Cardiac fibroblast (primary cell): ENCODE results near the gene SMIM31.
A peak's percentile ranks its signal among the peaks of the same experiment; 100 is the strongest.

Experiments
- DNase-seq, 2 donors: peaks; one replicate each; pipeline versions ENCODE4 v3.0.0 to v3.0.0-alpha.2; 2010; ENCODE audit warnings: low read depth in 2 of 2
- H3K4me3 ChIP-seq, 2 donors: replicated peaks in 1 of 2; 1 replicate in 1 of 2; 2 replicates in 1 of 2; pipeline ENCODE4 v1.5.1; 2011; ENCODE audit warnings: low read depth in 2 of 2, low read length in 2 of 2, mild to moderate bottlenecking in 2 of 2, moderate library complexity in 1 of 2
- TF ChIP-seq, protein P1 (sequence below): IDR thresholded peaks from one replicate; pipeline ENCODE4 v1.5.1; 2011; ENCODE audit warnings: low read depth, mild to moderate bottlenecking, low read length, inconsistent platforms

SMIM31 gene

GRCh38 chr4:164779811-164780216, 25.9 kb downstream of the SMIM31 start:
- H3K4me3 ChIP-seq: no peak overlapping the region
- DNase-seq: peak; percentile 58 to 65
- TF ChIP-seq, protein P1, sequence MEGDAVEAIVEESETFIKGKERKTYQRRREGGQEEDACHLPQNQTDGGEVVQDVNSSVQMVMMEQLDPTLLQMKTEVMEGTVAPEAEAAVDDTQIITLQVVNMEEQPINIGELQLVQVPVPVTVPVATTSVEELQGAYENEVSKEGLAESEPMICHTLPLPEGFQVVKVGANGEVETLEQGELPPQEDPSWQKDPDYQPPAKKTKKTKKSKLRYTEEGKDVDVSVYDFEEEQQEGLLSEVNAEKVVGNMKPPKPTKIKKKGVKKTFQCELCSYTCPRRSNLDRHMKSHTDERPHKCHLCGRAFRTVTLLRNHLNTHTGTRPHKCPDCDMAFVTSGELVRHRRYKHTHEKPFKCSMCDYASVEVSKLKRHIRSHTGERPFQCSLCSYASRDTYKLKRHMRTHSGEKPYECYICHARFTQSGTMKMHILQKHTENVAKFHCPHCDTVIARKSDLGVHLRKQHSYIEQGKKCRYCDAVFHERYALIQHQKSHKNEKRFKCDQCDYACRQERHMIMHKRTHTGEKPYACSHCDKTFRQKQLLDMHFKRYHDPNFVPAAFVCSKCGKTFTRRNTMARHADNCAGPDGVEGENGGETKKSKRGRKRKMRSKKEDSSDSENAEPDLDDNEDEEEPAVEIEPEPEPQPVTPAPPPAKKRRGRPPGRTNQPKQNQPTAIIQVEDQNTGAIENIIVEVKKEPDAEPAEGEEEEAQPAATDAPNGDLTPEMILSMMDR: peak; percentile 90

DNA sequence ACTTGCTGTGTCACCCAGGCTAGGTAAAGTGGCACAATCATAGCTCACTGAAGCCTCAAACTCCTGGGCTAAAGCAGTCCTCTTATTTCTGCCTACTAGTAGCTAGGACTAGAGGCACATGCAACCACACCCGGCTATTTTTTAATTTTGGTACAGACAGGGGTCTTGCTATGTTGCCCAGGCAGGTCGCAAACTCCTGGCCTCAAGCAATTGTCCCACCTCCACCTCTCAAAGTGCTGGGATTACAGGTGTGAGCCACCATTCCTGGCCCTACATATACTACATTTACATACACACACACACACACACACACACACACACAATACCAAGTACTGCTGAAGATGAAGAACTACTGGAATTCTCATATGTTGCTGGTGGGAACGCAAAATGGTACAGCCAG, 26.9 kb downstream of the SMIM31 start:
- H3K4me3 ChIP-seq: no peak overlapping the region
- no peak for DNase-seq
- TF ChIP-seq, protein P1: no peak

- TF ChIP-seq, protein P1: no peak
- no peak overlapping the region for H3K4me3 ChIP-seq
- DNase-seq: no peak
Measured at GRCh38 chr4:164783976-164784375, 30.0 kb downstream of the SMIM31 start.

DNA sequence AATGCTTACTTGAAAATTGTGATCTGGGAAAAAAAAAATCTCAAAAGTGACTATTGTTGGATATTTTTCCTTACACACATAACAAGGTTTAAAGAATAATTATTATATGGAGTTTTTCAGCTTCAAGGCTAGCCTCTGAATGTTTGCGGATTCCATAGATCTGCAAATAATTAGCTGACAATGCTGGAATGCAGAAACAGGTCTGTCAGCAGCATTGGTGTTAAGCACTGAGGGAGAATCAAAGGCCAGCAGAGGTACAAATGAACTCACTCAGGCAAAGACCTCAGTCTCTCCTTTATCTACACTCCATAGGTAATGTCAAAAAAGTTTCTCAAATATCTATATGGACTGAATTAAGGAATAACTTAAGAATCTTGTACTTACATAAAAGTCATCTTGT, 35.1 kb downstream of the SMIM31 start:
- TF ChIP-seq, protein P1: no peak
- no peak overlapping the region for H3K4me3 ChIP-seq
- no peak for DNase-seq

- no peak overlapping the region for H3K4me3 ChIP-seq
- TF ChIP-seq, protein P1: no peak
- no peak for DNase-seq
Measured at GRCh38 chr4:164790249-164790648, 36.3 kb downstream of the SMIM31 start.

DNA sequence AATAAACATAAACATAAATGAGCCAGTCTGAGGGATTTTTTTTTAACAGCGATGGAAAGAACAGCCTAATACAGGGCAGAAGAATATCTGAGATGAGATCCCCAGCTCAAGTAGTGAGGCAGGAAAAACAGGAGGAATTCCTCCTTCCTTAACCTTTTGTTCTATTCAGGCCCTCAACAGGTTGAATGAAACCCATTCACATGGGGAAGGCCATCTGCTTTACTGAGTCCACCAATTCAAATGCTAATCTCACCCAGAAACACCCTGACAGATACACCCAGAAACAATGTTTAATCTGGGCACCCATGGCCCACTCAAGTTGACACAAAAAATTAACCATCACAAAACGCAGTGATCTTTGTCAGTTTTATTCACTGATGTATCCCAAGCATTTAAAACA, 45.5 kb downstream of the SMIM31 start:
- TF ChIP-seq, protein P1: no peak
- no peak overlapping the region for H3K4me3 ChIP-seq
- DNase-seq: no peak

DNA sequence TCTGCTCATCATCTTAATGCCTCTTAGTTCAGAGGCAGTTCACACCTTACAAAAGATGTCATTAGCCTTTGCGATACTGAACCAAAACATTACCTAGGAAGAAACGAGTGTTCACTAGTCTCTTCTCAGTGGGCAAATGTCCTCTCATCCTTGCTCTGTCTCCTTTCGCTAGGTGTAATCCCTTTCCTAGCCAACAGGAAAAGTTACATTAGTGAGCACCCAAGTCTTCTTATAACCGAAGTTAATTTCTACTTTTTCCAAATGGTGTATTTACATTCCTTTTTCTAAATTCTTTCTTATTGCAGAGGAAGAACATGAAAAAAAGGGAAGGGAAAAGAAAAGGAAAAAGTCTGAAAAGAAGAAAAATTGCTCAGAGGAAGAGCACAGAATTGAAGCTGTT, 46.9 kb downstream of the SMIM31 start:
- TF ChIP-seq, protein P1: no peak
- no peak for DNase-seq
- no peak overlapping the region for H3K4me3 ChIP-seq
